Subcutaneous abdominal adipose tissue (tissue), 5 donors: ENCODE data around the gene SYT11.

Source experiments
- H3K27ac ChIP-seq: one replicate; pipeline ENCODE4 v1.7.0; 2013; ENCODE audit warnings: low read depth, mild to moderate bottlenecking, inconsistent platforms, low read length, moderate library complexity
- H3K27me3 ChIP-seq, 5 donors: one replicate each; pipeline ENCODE4 v1.7.0; 2013; ENCODE audit warnings: low read length in 5 of 5, inconsistent platforms in 1 of 5; ENCODE audit not compliant: control insufficient read depth in 5 of 5, insufficient read depth in 4 of 5
- H3K36me3 ChIP-seq, 5 donors: one replicate each; pipeline ENCODE4 v1.7.0; 2013; ENCODE audit warnings: low read length in 5 of 5; ENCODE audit not compliant: control insufficient read depth in 5 of 5, insufficient read depth in 5 of 5
- H3K4me1 ChIP-seq, 5 donors: one replicate each; pipeline ENCODE4 v1.7.0; 2013; ENCODE audit warnings: low read length in 5 of 5, mild to moderate bottlenecking in 3 of 5, moderate library complexity in 1 of 5; ENCODE audit not compliant: control insufficient read depth in 5 of 5, insufficient read depth in 5 of 5
- H3K4me3 ChIP-seq, 5 donors: one replicate each; pipeline ENCODE4 v1.7.0; 2013; ENCODE audit warnings: low read length in 5 of 5, low read depth in 1 of 5
- H3K9ac ChIP-seq, 5 donors: one replicate each; pipeline ENCODE4 v1.7.0; 2013; ENCODE audit warnings: low read length in 5 of 5, mild to moderate bottlenecking in 4 of 5, moderate library complexity in 3 of 5
- H3K9me3 ChIP-seq, 5 donors: one replicate each; pipeline ENCODE4 v1.7.0; 2013; ENCODE audit warnings: low read length in 5 of 5; ENCODE audit not compliant: control insufficient read depth in 5 of 5
- donor health status: healthy.
- donor health status: healthy.
- donor health status: healthy.
- donor health status: healthy.
- donor health status: healthy.

Gene SYT11

GRCh38 chr1:155932487-155932886 lies 73.1 kb downstream of the SYT11 start:
- peaks cover 7 to 46% (median 43%) of the 10 kb centered on the region in 5 donors for H3K4me1 ChIP-seq
- H3K4me3 ChIP-seq, result no peak overlapping the region
- H3K27me3 ChIP-seq, result no peaks in the 10 kb centered on the region
- no peaks in the 10 kb centered on the region for H3K9me3 ChIP-seq
- H3K36me3 ChIP-seq, result peaks cover 19 to 46% (median 27%) of the 10 kb centered on the region in 5 donors
- H3K27ac ChIP-seq, result peak overlapping the region; percentile 23
- H3K9ac ChIP-seq, result peak overlapping the region in 2 of 5 donors; percentile 21 to 99

DNA sequence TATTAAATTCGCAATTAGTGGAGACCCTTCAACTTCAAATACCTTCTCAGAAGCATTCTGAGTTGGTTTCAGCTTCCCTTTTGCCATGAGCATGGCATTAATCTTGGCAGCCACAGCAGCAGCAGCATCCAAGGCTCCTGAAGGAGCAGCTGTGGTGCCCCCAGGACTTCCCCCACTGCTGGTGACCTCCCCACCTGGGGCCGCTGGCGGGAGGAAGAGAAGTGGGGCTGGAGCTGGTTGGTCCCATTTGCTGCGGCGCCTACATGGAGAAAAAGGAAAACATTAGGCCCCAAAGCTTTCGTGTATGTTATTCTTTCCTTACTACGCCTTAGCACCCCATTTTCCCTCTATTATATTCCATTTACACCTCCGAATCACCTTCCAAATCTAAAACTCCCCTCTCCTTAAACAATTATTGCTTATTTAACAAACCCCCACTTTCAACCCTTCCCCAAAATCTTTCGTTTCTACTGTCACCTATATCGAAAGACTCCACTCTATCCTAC lies 74.3 kb downstream of the SYT11 start:
- Histone ChIP-seq H3K4me3 (peak overlapping the region; percentile 92 to 98 (median 97)), H3K27me3 (no peaks in the 10 kb centered on the region), H3K36me3 (peaks cover 19 to 36% (median 22%) of the 10 kb centered on the region in 5 donors), H3K9ac (peak overlapping the region; percentile 93 to 99 (median 96)), H3K27ac (peak overlapping the region; percentile 96), H3K4me1 (peaks cover 7 to 52% (median 49%) of the 10 kb centered on the region in 5 donors), H3K9me3 (no peaks in the 10 kb centered on the region)

- Histone ChIP-seq H3K4me3 (peak within 1 kb of the TSS; percentile 92 to 98 (median 97)), H3K36me3 (peaks cover 13 to 30% (median 15%) of the 10 kb centered on the region in 5 donors), H3K4me1 (peaks cover 7 to 55% (median 49%) of the 10 kb centered on the region in 5 donors)
Measured at GRCh38 chr1:155934097-155934935, 74.9 kb downstream of the SYT11 start, which contains the start of gene KHDC4. Gene KHDC4, minus strand, starts transcription at chr1:155934413. Its CDS starts 40 bp downstream, at chr1:155934373.

More at GRCh38 chr1:155934097-155934935, 74.9 kb downstream of the SYT11 start, which contains the start of gene KHDC4:
- H3K9me3 ChIP-seq, result no peaks in the 10 kb centered on the region
- peak within 1 kb of the TSS; percentile 96 for H3K27ac ChIP-seq
- peak within 1 kb of the TSS; percentile 93 to 99 (median 96) for H3K9ac ChIP-seq
- H3K27me3 ChIP-seq, result no peaks in the 10 kb centered on the region
